ENCODE measurements around the gene MYO9A. TPM values are rescaled to one million over a fixed set of nuclear protein-coding genes. Genes with fewer than 3 reads are reported as not detected.
"Not testable (repeated sequence)": the region's sequence is repeated elsewhere in the genome, so short reads cannot be mapped to it uniquely, and the experiment has no call there.

MYO9A gene
- total RNA-seq, 1 experiment from 2014 or later = 22.6 TPM

DNA sequence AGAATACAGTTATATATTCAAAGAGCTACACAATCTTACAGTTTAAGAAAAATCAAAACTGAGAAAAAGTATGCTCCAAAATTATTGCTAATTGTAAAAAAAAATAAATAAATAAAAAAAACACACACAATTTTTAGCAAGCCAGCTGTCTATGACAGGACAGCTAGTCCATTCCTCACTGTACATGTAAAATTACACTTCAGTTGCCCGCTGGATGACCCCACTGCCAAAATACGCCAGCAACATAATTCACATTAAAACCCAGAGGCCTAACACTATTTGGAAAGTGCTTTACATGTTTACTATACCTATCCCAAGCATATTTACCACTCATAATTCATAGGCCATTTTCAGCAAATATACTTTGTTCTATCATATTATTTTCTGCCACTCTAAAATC, 5.8 kb downstream of the MYO9A start:
- Histone ChIP-seq H3K27me3 (no peaks in the 10 kb centered on the region), H3K4me3 (no peak overlapping the region), H3K9me3 (no peaks in the 10 kb centered on the region), H3K36me3 (no peaks in the 10 kb centered on the region)
- DNase-seq = no peak

GRCh38 chr15:72110355-72110754, 7.6 kb downstream of the MYO9A start:
- no peak overlapping the region for H3K4me3 ChIP-seq
- DNase-seq = no peak
- no peaks in the 10 kb centered on the region for H3K27me3 ChIP-seq

GRCh38 chr15:72106068-72106467, 11.9 kb downstream of the MYO9A start:
- DNase-seq = no peak
- Histone ChIP-seq H3K27me3 (no peaks in the 10 kb centered on the region), H3K9me3 (no peaks in the 10 kb centered on the region), H3K36me3 (no peaks in the 10 kb centered on the region), H3K4me3 (no peak overlapping the region)

More at GRCh38 chr15:72110355-72110754, 7.6 kb downstream of the MYO9A start:
- Histone ChIP-seq H3K9me3 (no peaks in the 10 kb centered on the region), H3K36me3 (no peaks in the 10 kb centered on the region)

DNA sequence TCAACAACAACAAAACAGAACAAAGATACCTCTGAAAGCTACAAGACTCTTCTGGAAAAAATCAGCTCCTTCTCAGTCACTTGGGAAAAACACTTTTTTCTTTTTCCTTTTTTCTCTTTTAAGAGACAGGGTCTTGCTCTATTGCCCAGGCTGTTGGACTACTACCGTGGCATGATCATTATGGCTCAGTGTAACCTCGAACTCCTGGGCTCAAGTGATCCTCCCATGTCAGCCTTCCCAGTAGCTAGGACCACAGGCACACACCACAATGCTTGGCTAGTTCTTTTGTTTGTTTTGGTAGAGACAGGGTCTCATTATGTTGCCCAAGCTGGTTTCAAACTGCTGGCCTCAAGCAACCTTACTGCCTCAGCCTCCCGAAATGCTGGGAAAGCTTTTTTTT, 12.8 kb downstream of the MYO9A start:
- Histone ChIP-seq H3K27me3 (no peaks in the 10 kb centered on the region), H3K36me3 (no peaks in the 10 kb centered on the region), H3K9me3 (no peaks in the 10 kb centered on the region), H3K4me3 (no peak overlapping the region)
- no peak for DNase-seq

DNA sequence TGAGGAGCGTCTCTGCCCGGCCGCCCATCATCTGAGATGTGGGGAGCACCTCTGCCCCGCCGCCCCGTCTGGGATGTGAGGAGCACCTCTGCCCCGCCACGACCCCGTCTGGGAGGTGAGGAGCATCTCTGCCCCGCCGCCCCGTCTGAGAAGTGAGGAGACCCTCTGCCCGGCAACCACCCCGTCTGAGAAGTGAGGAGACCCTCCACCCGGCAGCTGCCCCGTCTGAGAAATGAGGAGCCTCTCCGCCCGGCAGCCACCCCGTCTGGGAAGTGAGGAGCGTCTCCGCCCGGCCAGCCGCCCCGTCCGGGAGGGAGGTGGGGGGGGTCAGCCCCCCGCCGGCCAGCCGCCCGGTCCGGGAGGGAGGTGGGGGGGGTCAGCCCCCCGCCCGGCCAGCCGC, 17.4 kb downstream of the MYO9A start:
- H3K27me3 ChIP-seq, H3K36me3 ChIP-seq, H3K4me3 ChIP-seq, H3K9me3 ChIP-seq, DNase-seq: not testable (repeated sequence)

GRCh38 chr15:72099155-72099554, 18.8 kb downstream of the MYO9A start:
- no peak overlapping the region for H3K4me3 ChIP-seq

DNA sequence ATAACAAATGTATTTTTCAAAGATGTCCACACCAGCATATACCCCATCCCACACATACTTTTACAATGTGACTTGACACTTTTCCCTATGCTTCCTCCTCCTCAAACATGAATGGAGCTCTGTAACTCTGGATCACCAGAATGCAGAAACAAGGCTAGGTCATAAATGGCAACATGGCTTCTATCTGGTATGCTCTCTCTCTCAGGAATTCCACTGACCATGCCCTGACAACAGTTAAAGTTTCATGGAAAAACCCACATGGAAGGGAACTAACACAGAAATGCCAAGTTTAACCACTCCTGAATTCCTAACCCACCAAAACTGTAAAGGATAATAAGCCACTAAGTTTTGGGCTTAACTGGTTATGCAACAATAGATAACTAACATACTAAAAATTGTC, 19.9 kb downstream of the MYO9A start:
- DNase-seq = no peak
- no peaks in the 10 kb centered on the region for H3K9me3 ChIP-seq
- H3K36me3 ChIP-seq = no peaks in the 10 kb centered on the region
- no peaks in the 10 kb centered on the region for H3K27me3 ChIP-seq
- H3K4me3 ChIP-seq = no peak overlapping the region

More at GRCh38 chr15:72099155-72099554, 18.8 kb downstream of the MYO9A start:
- Histone ChIP-seq H3K9me3 (no peaks in the 10 kb centered on the region), H3K27me3 (no peaks in the 10 kb centered on the region), H3K36me3 (no peaks in the 10 kb centered on the region)
- DNase-seq = no peak

- Histone ChIP-seq H3K36me3 (no peaks in the 10 kb centered on the region), H3K27me3 (no peaks in the 10 kb centered on the region), H3K9me3 (no peaks in the 10 kb centered on the region), H3K4me3 (no peak overlapping the region)
- no peak for DNase-seq
Observed at GRCh38 chr15:72096796-72097195, 21.2 kb downstream of the MYO9A start.

GRCh38 chr15:72092691-72093090, 25.3 kb downstream of the MYO9A start:
- Histone ChIP-seq H3K4me3 (no peak overlapping the region), H3K36me3 (no peaks in the 10 kb centered on the region), H3K27me3 (no peaks in the 10 kb centered on the region), H3K9me3 (no peaks in the 10 kb centered on the region)
- DNase-seq = no peak

GRCh38 chr15:72092006-72092405, 25.9 kb downstream of the MYO9A start:
- Histone ChIP-seq H3K27me3 (no peaks in the 10 kb centered on the region), H3K4me3 (no peak overlapping the region), H3K9me3 (no peaks in the 10 kb centered on the region), H3K36me3 (no peaks in the 10 kb centered on the region)
- no peak for DNase-seq

GRCh38 chr15:72086920-72087648, 30.9 kb downstream of the MYO9A start:
- Histone ChIP-seq H3K9me3 (peaks cover 2% of the 10 kb centered on the region), H3K4me3 (no peak overlapping the region), H3K36me3 (no peaks in the 10 kb centered on the region), H3K27me3 (no peaks in the 10 kb centered on the region)
- no peak for DNase-seq

- no peak for DNase-seq
- H3K9me3 ChIP-seq = peaks cover 2% of the 10 kb centered on the region
- H3K27me3 ChIP-seq = no peaks in the 10 kb centered on the region
- no peaks in the 10 kb centered on the region for H3K36me3 ChIP-seq
- no peak overlapping the region for H3K4me3 ChIP-seq
Observed at GRCh38 chr15:72086010-72086697, 31.8 kb downstream of the MYO9A start.

GRCh38 chr15:72082176-72082575, 35.8 kb downstream of the MYO9A start:
- Histone ChIP-seq H3K9me3 (peaks cover 2% of the 10 kb centered on the region), H3K4me3 (no peak overlapping the region)
- no peak for DNase-seq

DNA sequence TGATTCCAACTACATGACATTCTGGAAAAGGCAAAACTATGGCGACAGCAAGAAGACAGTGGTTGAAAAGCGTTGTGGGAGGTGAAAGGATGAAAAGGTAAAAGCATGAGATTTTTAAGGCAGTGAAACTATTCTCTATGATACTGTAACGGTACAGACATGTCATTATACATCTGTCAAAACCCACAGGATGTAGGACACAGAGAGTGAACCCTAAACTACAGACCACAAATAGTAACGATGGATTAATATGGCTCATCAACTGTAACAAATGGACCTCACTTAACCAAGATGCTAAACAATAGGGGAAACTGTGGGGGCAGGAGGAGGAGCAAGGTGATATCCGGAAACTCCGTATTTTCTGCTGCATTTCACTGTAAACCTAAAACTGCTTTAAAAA, 39.1 kb downstream of the MYO9A start:
- Histone ChIP-seq H3K36me3 (no peaks in the 10 kb centered on the region), H3K27me3 (no peaks in the 10 kb centered on the region), H3K4me3 (no peak overlapping the region), H3K9me3 (no peaks in the 10 kb centered on the region)
- DNase-seq = no peak

More at GRCh38 chr15:72082176-72082575, 35.8 kb downstream of the MYO9A start:
- H3K27me3 ChIP-seq = no peaks in the 10 kb centered on the region
- H3K36me3 ChIP-seq = no peaks in the 10 kb centered on the region

DNA sequence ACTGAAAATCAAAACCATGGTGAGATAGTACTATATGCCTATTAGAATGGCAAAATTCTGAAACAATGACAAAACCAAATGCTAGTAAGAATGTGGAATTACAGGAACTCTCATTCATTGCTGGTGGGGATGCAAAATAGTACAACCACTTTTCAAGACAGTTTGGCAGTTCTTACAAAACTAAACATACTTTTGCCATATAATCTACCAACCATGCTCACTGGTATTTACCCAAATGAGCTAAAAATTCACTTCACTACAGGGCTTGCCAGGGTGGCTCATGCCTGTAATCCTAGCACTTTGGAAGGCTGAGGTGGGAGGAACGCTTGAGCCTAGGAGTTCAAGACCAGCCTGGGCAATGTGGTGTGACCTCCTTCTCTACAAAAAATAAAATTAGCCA, 40.0 kb downstream of the MYO9A start:
- H3K4me3 ChIP-seq = no peak overlapping the region
- H3K36me3 ChIP-seq = no peaks in the 10 kb centered on the region
- no peak for DNase-seq
- no peaks in the 10 kb centered on the region for H3K9me3 ChIP-seq
- H3K27me3 ChIP-seq = no peaks in the 10 kb centered on the region

- Histone ChIP-seq H3K9me3 (no peaks in the 10 kb centered on the region), H3K27me3 (no peaks in the 10 kb centered on the region), H3K36me3 (no peaks in the 10 kb centered on the region; the same call in 1 of the 2 replicates), H3K4me3 (no peak overlapping the region)
- DNase-seq = no peak
Observed at GRCh38 chr15:72074335-72075060, 43.5 kb downstream of the MYO9A start.

GRCh38 chr15:72071448-72071825, 46.5 kb downstream of the MYO9A start:
- DNase-seq, H3K4me3 ChIP-seq, H3K27me3 ChIP-seq, H3K36me3 ChIP-seq, H3K9me3 ChIP-seq: not testable (repeated sequence)

Measured in MG63 (cell line).